ENCODE results near the gene WFDC9.
"Not testable (repeated sequence)": the region's sequence is repeated elsewhere in the genome, so short reads cannot be mapped to it uniquely, and the experiment has no call there.

- not testable (repeated sequence) for TF ChIP-seq CTCF, POLR2A (IDR thresholded peaks at IDR 0.05)
Measured at GRCh38 chr20:45651726-45652125, 20.6 kb upstream of the WFDC9 start.
